Trophoblast cell (in vitro differentiated cells and primary cell): ENCODE results near the gene FHIT.

Source experiments
- DNase-seq, 2 donors: peaks; one replicate each; pipeline ENCODE4 v3.0.0-alpha.2; 2016
- H2AFZ ChIP-seq: 2 replicates; pipeline ENCODE4 v1.6.1; 2013; ENCODE audit warnings: low read length, moderate library complexity, mild to moderate bottlenecking; ENCODE audit not compliant: insufficient read depth, poor library complexity
- H2AK5ac ChIP-seq: 2 replicates; pipeline ENCODE4 v1.6.1; 2013; ENCODE audit warnings: mild to moderate bottlenecking, low read length
- H2BK120ac ChIP-seq: 2 replicates; pipeline ENCODE4 v1.6.1; 2013; ENCODE audit warnings: low read length, mild to moderate bottlenecking, moderate library complexity; ENCODE audit not compliant: insufficient read depth, poor library complexity
- H2BK12ac ChIP-seq: 2 replicates; pipeline ENCODE4 v1.6.1; 2013; ENCODE audit warnings: mild to moderate bottlenecking, low read length, moderate library complexity
- H2BK5ac ChIP-seq: 2 replicates; pipeline ENCODE4 v1.6.1; 2013; ENCODE audit warnings: low read length, low read depth, moderate library complexity, mild to moderate bottlenecking; ENCODE audit not compliant: poor library complexity
- H3K14ac ChIP-seq: 2 replicates; pipeline ENCODE4 v1.6.1; 2013; ENCODE audit warnings: mild to moderate bottlenecking, low read length
- H3K18ac ChIP-seq: 2 replicates; pipeline ENCODE4 v1.6.1; 2013; ENCODE audit warnings: mild to moderate bottlenecking, low read length
- H3K23ac ChIP-seq: 2 replicates; pipeline ENCODE4 v1.6.1; 2013; ENCODE audit warnings: low read length
- H3K27ac ChIP-seq: 2 replicates; pipeline ENCODE4 v1.5.1; 2013; ENCODE audit warnings: low read depth, mild to moderate bottlenecking, inconsistent platforms, low read length, moderate library complexity
- H3K27me3 ChIP-seq: 2 replicates; pipeline ENCODE4 v1.6.1; 2013; ENCODE audit warnings: inconsistent platforms, mild to moderate bottlenecking, low read length, moderate library complexity; ENCODE audit not compliant: insufficient read depth
- H3K36me3 ChIP-seq, 2 experiments: 1 replicate in 1 of 2; 2 replicates in 1 of 2; pipeline ENCODE4 v1.6.1; 2013; ENCODE audit warnings: low read length in 2 of 2, mild to moderate bottlenecking in 2 of 2, moderate library complexity in 1 of 2; ENCODE audit not compliant: insufficient read depth in 2 of 2, control insufficient read depth in 1 of 2
- H3K4ac ChIP-seq: 2 replicates; pipeline ENCODE4 v1.6.1; 2013; ENCODE audit warnings: low read depth, mild to moderate bottlenecking, low read length, moderate library complexity
- H3K4me1 ChIP-seq, 2 experiments: 1 replicate in 1 of 2; 2 replicates in 1 of 2; pipeline ENCODE4 v1.6.1; 2013; ENCODE audit warnings: low read length in 2 of 2, mild to moderate bottlenecking in 2 of 2, moderate library complexity in 1 of 2; ENCODE audit not compliant: insufficient read depth in 2 of 2, control insufficient read depth in 1 of 2
- H3K4me2 ChIP-seq: 2 replicates; pipeline ENCODE4 v1.6.1; 2013; ENCODE audit warnings: inconsistent platforms, mild to moderate bottlenecking, low read length, moderate library complexity
- H3K4me3 ChIP-seq: 2 replicates; pipeline ENCODE4 v1.5.1; 2013; ENCODE audit warnings: mild to moderate bottlenecking, low read depth, low read length, inconsistent platforms
- H3K79me1 ChIP-seq: one replicate; pipeline ENCODE4 v1.6.1; 2013; ENCODE audit warnings: low read length
- H3K79me2 ChIP-seq: 2 replicates; pipeline ENCODE4 v1.6.1; 2013; ENCODE audit warnings: low read length, mild to moderate bottlenecking; ENCODE audit not compliant: control insufficient read depth, insufficient read depth, poor library complexity
- H3K9ac ChIP-seq: 2 replicates; pipeline ENCODE4 v1.6.1; 2013; ENCODE audit warnings: mild to moderate bottlenecking, low read length
- H3K9me3 ChIP-seq: 2 replicates; pipeline ENCODE4 v1.6.1; 2013; ENCODE audit warnings: low read depth, mild to moderate bottlenecking, control low read depth, inconsistent platforms, low read length; ENCODE audit not compliant: insufficient read depth
- H4K12ac ChIP-seq: 2 replicates; pipeline ENCODE4 v1.6.1; 2013; ENCODE audit warnings: low read depth, mild to moderate bottlenecking, low read length, moderate library complexity
- H4K8ac ChIP-seq: 2 replicates; pipeline ENCODE4 v1.6.1; 2013; ENCODE audit warnings: low read depth, mild to moderate bottlenecking, low read length, moderate library complexity
- H4K91ac ChIP-seq: one replicate; pipeline ENCODE4 v1.6.1; 2013; ENCODE audit warnings: low read depth, mild to moderate bottlenecking, low read length, moderate library complexity
- WGBS: extraction: QIAGEN DNeasy Blood & Tissue Kit; methylation state at CpG from one replicate; pipeline ENCODE4 v1.1.7; 2013; ENCODE audit warnings: missing lambda C conversion rate; ENCODE audit not compliant: insufficient read length, insufficient coverage; ENCODE audit errors: extremely low coverage; 5-methylcytosine and 5-hydroxymethylcytosine counted together

Gene FHIT

DNA sequence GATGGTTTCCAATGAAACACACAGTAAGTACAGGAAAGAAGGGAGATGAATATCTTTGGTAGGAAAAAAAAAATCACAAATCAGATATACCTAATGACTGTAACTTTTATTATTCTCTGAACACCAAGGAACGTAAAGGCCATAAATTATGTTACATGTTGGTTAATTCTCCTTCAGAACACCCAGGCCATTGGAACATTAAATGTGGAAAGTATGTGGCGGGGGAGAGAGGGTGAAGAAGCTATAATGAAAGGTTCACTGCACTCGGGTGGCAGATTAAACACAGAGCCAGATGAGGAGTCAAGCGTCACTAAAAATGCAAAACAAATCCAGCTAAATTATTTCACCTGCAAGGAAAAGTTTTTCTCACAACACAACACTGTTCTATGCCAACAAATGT is 193.8 kb downstream of the FHIT start:
- Histone ChIP-seq H2BK120ac (no peak overlapping the region), H2AFZ (no peak overlapping the region), H3K23ac (no peak overlapping the region), H3K36me3 (no peaks in the 10 kb centered on the region), H3K79me1 (no peaks in the 10 kb centered on the region), H3K79me2 (no peaks in the 10 kb centered on the region), H3K14ac (no peak overlapping the region), H3K18ac (no peak overlapping the region), H4K12ac (no peak overlapping the region), H3K4me3 (no peak overlapping the region), H4K8ac (no peak overlapping the region), H3K4ac (no peak overlapping the region), H3K4me1 (no peaks in the 10 kb centered on the region), H2BK12ac (no peak overlapping the region), H2BK5ac (no peak overlapping the region), H3K27me3 (no peaks in the 10 kb centered on the region), H2AK5ac (no peak overlapping the region), H3K27ac (no peak overlapping the region), H3K4me2 (no peak overlapping the region), H3K9me3 (peaks cover 1% of the 10 kb centered on the region), H3K9ac (no peak overlapping the region), H4K91ac (no peak overlapping the region)
- DNase-seq = no peak
- WGBS = no CpG with 5 or more reads among the region's 4 CpGs

DNA sequence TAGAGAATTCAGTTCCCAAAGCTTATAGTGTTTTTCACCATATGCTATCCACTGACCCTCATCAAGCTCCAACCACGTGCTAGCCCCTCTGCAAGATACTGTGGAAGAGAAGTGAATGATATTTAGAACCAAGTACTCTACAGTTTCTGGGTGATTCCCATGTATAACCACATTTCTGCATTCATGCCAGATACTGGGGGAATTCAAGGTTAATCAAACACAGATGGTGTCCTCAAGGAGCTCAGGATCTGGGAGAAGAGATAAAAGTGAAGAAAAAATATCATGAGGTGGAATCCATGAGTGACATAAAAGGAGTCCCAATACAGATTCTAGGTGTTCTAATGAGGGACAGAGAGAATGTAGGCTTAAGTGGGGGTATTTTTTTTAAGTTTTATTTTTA is 195.8 kb downstream of the FHIT start:
- no CpG with 5 or more reads among the region's 1 CpG for WGBS

DNA sequence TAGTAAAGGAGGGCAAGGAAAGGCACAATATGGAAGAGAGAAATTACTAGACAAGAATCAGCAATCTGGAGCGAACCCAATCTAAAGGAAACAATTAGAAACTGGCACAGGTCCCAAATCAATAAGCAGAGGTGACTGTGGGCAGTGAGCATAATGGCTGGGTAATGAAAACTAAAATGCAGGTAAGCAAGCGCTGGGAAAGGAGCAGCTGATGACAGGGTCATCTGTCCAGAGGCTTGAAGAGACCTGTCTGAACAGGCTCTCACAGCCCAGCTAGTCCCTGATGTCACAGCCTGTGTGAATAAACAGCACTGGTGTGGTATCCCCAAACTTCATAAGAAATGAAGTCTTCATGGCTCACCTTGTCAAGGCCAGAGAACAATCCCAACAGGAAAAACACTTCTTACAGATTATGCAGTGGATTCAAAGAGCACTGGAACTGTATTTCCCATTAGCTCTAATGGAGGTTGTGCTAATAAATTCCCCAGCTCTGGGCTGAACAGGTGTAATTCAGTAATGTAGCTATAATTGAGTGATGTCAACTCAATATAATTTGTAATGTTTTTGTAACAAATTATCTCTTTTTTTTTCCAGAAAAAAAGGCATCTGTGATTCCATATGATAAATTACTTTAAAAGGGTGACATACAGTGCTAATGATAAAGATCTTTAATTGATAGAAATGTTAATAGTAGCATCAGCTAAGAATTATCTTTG is 197.3 kb downstream of the FHIT start:
- H3K36me3 ChIP-seq = no peaks in the 10 kb centered on the region
- H3K27me3 ChIP-seq = no peaks in the 10 kb centered on the region
- H3K4me1 ChIP-seq = no peaks in the 10 kb centered on the region
- H3K14ac ChIP-seq = no peak overlapping the region
- H4K12ac ChIP-seq = no peak overlapping the region
- H3K4me2 ChIP-seq = no peak overlapping the region
- H3K4ac ChIP-seq = no peak overlapping the region
- H2AFZ ChIP-seq = no peak overlapping the region
- no peak overlapping the region for H4K91ac ChIP-seq
- H3K9ac ChIP-seq = no peak overlapping the region
- H2BK120ac ChIP-seq = no peak overlapping the region
- no peak overlapping the region for H3K18ac ChIP-seq
- WGBS = no CpG with 5 or more reads among the region's 2 CpGs
- H3K9me3 ChIP-seq = peaks cover 1% of the 10 kb centered on the region
- H2BK12ac ChIP-seq = no peak overlapping the region
- no peak overlapping the region for H3K23ac ChIP-seq
- H2BK5ac ChIP-seq = no peak overlapping the region
- no peaks in the 10 kb centered on the region for H3K79me2 ChIP-seq
- no peak overlapping the region for H3K4me3 ChIP-seq
- no peak overlapping the region for H3K27ac ChIP-seq
- no peak overlapping the region for H4K8ac ChIP-seq
- DNase-seq = no peak
- no peaks in the 10 kb centered on the region for H3K79me1 ChIP-seq
- no peak overlapping the region for H2AK5ac ChIP-seq

More for the DNA sequence above, 195.8 kb downstream of the FHIT start:
- Histone ChIP-seq H3K9me3 (peaks cover 1% of the 10 kb centered on the region), H2BK120ac (no peak overlapping the region), H4K91ac (no peak overlapping the region), H3K27me3 (no peaks in the 10 kb centered on the region), H2BK5ac (no peak overlapping the region), H4K12ac (no peak overlapping the region), H3K23ac (no peak overlapping the region), H3K14ac (no peak overlapping the region), H3K36me3 (no peaks in the 10 kb centered on the region), H3K4me3 (no peak overlapping the region), H3K27ac (no peak overlapping the region), H4K8ac (no peak overlapping the region), H3K4me2 (no peak overlapping the region), H2BK12ac (no peak overlapping the region), H2AK5ac (no peak overlapping the region), H3K18ac (no peak overlapping the region), H2AFZ (no peak overlapping the region), H3K79me1 (no peaks in the 10 kb centered on the region), H3K4ac (no peak overlapping the region), H3K4me1 (no peaks in the 10 kb centered on the region), H3K79me2 (no peaks in the 10 kb centered on the region), H3K9ac (no peak overlapping the region)
- DNase-seq = no peak

DNA sequence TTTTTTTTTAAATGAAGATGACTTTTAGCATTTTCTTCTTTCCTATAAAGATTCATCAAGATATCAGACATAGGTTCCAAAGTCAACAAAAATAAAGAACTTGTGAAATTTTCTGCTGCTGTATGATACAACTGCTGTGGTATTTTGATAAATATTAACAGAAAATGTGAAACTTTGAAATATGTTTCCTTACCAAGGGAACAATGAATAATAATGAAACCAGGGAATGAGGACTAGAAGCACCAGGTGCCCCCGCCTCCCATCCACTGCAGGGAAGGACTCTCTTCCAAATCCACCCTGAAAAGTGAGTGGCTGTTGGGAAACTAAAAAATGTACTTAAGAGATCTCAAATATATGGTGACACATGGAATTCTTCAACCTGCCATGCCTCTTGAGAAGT is 198.4 kb downstream of the FHIT start:
- no peak overlapping the region for H4K91ac ChIP-seq
- H2AFZ ChIP-seq = no peak overlapping the region
- no peak overlapping the region for H3K27ac ChIP-seq
- DNase-seq = no peak
- H2BK12ac ChIP-seq = no peak overlapping the region
- H4K12ac ChIP-seq = no peak overlapping the region
- H3K4ac ChIP-seq = no peak overlapping the region
- no peak overlapping the region for H4K8ac ChIP-seq
- H2BK5ac ChIP-seq = no peak overlapping the region
- no peaks in the 10 kb centered on the region for H3K36me3 ChIP-seq
- H3K4me3 ChIP-seq = no peak overlapping the region
- no peaks in the 10 kb centered on the region for H3K79me2 ChIP-seq
- H3K9ac ChIP-seq = no peak overlapping the region
- peaks cover 1% of the 10 kb centered on the region for H3K9me3 ChIP-seq
- H3K4me1 ChIP-seq = no peaks in the 10 kb centered on the region
- WGBS = no CpG with 5 or more reads among the region's 1 CpG
- no peaks in the 10 kb centered on the region for H3K27me3 ChIP-seq
- no peak overlapping the region for H3K4me2 ChIP-seq
- H3K23ac ChIP-seq = no peak overlapping the region
- H3K14ac ChIP-seq = no peak overlapping the region
- H2AK5ac ChIP-seq = no peak overlapping the region
- H3K79me1 ChIP-seq = no peaks in the 10 kb centered on the region
- H2BK120ac ChIP-seq = no peak overlapping the region
- H3K18ac ChIP-seq = no peak overlapping the region
